ENCODE measurements around the gene ACSM6.

GRCh38 chr10:95267251-95267650, 73.2 kb downstream of the ACSM6 start:
- TF ChIP-seq CTCF (conservative IDR thresholded peaks at IDR 0.05 in 1 of 2, IDR thresholded peaks at IDR 0.05 in 1 of 2; ENCODE audit: low read depth in 1 of 2, low read length in 2 of 2) (no peak), EZH2 (IDR thresholded peaks at IDR 0.05; ENCODE audit: low read length, missing control alignments) (no peak)
